HG02970 (cell line): ENCODE results near the gene DBH.

ENCODE experiments used
- ATAC-seq: cut with Tn5 transposase; IDR thresholded peaks from one replicate; pipeline ENCODE4 v1.9.1; 2021; ENCODE audit warnings: mild to moderate bottlenecking, moderate library complexity, moderate number of reproducible peaks; ENCODE audit not compliant: unreplicated experiment, low FRiP score

The DBH gene

DNA sequence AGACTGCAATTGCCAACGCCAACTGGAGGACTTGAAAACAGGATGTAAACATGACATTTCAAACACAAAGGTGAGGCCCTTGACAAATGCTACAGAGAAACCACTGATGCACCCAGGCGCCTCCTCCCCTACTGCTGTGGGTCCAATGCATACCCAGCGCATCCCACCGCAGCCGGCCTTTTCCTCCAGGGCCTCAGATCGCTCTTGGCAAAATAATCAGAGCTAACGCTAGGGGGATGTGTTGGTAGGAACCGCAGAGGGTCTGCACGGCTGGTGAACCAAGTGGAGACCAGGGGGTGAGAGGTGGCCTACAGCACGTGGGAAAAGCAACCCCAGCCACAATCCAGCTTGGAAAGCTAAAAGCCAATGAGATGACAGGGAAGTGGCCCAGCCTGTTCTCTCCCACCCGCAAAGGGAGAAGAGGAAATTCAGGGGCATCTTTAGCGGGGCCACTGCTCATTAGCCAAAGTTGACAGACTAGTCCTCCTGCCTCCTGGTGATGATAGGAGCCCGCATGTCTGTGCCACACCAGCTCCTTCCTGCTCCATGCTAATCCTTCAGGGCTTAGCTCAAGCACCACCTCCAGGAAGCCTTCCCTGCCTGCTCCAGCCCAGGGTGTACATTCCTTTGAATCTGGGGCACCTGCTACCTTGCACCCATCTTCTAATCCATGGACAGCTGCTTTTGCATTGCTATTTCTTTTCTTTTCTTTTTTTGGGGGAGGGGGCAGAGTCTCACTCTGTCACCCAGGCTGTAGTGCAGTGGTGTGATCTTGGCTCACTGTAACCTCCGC is 32.8 kb upstream of the DBH start:
- ATAC-seq, result no peak

DNA sequence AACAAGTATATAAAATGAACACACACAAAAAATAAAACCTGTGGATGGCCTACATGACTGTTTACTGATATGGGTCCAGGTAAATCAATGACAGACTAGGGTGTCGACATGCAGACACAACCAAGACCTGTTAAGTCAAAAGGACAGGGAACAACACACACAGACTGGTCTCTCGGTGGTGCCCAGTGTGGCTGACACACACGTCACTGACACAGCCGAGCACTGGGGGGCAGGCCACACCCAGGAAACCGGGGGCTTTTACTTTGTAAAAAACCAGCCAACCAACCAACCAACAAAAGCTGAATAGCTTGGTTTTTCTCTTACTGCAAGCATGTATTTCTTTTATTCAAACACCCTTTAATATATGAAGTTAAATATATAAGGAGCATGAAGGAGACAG is 31.9 kb upstream of the DBH start:
- ATAC-seq, result no peak

DNA sequence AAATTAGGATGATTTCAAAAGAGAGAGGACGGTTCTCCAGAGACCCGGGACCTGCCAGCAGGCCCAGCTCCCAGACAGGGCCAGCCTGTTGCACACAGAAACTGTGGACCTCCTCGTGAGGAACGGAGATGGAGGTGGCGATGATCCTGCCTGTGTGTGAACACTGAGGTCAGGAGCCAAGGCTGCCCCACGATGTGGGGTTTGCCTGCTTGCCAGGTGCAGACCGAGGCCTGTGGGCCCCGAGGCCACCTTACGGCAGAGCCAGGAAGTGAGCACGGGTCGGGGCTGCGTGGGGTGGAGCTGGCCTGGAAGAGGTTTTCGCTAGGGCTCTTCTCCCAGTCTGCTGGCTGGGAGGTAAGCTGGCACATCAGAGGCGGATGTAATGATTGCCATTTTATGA is 31.3 kb upstream of the DBH start:
- ATAC-seq, result no peak

DNA sequence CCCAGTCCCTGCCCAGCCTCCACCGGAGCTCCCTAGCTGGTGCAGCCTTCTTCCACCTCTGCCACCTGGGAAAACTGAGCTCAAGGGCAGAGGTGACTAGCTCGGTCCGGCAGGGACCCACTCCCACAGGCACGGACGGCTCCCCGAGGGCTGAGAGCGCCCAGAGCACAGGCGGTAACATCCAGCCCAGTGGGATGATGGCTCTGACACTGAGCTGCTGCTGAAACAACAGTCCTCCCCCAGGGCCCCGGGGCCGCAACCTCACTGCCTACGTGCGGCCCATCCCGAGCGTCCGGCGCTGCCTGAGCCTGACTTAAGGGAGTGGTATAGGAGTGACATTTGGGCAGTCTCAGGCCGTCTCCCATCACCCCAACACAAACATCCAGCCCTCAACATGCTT is 30.7 kb upstream of the DBH start:
- no peak for ATAC-seq

DNA sequence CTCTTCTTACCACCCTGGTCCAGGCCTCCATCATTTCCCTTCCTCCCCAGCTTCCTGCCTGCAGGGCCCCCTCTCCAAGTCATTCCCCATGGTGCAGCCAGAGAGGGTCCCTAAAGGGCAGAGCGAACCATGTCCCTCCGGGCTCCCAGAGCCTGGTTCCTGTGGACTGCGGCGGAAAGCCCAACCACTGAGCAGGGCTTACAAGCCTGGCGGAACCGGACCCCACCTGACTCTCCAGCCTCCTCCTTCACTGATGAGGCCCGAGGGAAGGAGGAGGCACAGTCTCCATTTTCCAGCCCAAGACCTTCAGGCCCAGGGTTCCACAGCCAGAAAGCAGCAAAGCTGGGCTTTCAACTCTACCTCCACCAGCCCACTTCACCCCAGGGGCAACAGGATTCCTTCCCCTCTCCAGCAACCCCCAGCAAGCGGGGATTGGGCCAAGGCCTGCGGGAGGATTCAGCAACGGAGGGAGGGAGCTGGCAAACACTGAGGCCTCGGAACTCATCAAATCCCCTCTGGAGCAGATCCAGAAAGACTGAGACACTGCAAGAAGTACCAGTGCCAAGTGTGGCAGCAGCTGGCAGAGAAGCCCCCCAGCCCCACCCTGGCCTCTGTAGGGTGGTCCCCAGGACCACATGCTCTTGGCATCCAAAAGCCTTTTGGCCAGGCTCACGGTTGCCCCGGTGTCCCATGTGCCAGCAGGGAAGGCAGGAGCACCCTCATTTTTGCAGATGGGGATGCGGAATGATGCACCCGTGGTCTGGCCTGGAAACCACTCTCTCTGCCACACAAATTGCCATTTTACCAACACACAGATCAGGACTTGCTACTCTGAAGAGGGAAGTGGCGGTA is 30.1 kb upstream of the DBH start:
- ATAC-seq, result no peak

DNA sequence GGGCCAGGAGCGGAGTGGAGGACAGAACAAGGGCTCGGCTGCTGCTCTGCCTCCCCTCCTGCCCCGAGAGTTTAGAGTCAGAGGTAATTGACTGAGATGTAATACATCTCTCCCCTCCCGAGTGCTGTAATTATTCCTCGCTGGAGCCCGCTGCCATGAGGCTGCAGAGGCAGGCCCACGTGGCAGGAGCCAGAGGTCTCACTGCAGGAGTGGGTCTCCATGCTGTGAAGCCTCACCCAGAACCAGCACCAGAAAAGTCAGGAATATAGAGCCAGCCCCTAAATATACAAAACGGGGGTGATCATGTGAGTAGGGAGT is 29.5 kb upstream of the DBH start:
- no peak for ATAC-seq

DNA sequence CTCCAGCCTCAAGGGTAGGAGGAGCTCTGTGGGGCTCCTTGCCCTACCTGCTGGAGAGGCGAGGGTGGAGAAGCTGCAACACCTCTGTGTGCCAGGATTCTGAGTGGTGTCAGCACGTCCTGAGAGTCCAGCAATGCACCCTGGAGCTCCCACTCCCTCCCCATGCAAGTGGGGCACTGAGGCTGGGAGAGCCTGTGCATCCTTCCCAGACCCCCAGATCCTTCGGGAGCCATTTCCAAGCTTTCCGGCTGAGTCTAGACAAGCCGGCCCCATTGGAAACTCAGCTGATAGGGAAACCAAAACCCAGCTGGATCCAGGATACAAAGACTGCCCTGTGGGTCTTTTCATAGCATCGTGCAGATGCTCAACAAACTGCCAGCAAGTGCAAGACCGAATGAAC is 28.8 kb upstream of the DBH start:
- no peak for ATAC-seq

DNA sequence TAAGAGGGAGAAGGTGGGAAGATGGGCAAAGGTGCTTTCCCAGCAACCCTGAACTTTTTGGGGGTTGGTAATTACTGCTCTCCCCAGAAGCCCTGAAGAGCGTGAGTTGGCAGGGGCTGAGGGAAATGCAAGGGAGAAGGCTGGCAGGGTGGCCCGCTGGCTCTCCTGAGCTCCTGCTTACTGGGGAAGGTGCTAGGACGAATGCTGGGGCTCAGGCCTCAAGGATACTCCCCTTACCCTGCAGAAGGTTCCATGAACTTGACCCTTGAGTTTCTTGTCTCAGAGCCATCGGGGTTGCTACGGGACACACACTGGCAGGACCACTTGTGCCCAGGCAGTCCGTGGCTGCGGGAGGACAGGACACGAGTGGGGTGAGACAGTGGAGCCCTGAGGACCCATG is 28.2 kb upstream of the DBH start:
- ATAC-seq, result no peak

DNA sequence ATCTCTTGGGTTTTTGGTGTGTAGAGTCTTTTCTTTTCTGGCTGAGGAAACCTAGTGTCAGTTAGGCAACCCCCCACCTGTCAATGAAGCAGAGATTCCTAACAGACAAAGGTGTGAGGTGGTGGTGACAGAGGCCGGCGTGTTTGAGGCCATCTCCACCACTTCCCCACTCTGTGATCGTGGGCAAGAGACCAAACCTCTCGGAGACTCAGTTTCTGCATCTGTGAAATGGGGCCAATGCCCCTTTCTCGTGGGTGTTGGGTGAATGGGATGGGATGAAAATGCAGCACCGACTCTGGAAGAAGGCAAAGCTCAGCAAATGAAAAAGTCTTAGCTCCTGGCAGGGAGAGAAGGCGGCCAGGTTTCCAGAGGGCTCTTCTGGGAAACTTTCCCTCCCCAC is 27.8 kb upstream of the DBH start:
- ATAC-seq, result no peak

DNA sequence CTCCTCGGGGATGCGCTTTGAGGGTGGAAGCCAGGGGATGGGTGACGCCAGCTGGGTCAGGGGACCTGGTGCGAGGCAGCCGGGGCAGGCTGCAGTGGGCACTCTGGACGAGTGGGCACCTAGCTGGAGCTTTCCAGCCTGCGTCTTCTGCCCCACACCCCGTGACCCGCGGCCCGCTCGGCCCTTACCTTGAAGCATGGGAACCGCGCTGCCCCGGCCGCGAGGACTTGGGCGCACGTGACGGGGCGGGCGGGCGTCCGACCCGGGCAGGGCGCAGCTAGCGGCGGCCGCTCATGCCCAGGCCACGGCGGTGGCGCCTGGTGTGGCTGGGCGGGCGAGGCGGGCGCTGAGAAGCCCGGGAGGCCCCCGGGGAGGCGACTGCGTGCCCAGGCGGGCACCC is 27.3 kb upstream of the DBH start:
- ATAC-seq, result no peak

DNA sequence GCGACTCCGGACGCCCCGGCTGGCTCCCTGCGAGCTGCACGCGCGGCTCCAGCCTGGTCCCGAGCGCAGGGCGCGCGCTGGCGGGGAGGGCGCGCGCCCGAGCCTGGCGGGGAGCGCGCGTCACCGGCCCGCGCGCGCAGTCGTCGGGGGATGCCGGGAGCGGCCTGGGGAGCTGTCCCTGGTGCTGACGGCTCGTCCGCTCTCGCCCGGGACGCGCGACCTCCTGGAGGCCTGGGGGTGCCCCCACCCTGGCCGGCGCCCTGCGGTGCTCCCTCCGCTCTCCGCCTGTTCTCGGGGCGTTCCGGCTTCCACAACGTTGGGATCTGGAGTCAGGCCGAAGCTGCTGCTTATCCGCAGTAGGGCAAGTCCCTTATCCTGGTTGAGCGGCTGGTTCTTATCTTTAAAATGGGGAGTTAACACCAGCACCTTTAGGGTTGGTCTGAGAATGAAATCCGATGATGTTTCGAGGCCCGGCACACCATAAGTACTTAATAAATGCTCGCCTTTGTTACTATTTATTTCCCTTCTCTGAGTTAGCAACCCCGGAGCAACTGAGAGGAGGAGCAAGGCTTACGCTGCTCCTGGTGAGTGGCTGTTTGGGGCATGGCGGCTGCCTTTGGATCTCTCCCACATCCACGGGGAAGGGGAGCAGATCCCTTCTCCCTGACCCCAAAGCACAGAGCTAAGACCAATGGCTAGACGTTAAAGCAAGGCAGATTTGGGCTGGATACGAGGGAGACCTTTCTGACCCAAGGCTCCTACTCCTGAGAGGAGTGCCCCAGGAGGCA is 26.7 kb upstream of the DBH start, which contains the start of gene FAM163B:
FAM163B (minus strand) TSS at position 79 of the 788 bp plus-strand sequence. CDS start 29,166 bp downstream, outside the sequence.
- ATAC-seq, result no peak

DNA sequence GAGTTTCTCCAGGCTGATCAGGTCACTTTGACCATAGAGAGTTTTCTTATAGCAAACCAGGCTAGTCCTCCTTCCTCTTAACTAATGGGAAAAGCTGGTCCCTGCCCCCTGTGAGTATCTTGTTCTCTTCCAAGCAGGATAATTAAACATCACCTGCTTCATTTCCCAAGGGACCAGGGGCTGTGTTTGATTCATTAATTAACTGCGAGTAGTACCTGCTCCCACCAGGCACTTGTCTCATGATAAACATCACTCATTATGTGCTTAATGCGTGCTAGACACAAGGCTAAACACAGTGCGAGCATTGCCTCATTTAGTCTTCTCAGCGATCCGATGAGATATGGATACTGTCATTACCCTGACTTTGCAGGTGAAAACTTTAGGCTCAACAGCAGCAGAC is 25.3 kb upstream of the DBH start:
- ATAC-seq, result no peak

DNA sequence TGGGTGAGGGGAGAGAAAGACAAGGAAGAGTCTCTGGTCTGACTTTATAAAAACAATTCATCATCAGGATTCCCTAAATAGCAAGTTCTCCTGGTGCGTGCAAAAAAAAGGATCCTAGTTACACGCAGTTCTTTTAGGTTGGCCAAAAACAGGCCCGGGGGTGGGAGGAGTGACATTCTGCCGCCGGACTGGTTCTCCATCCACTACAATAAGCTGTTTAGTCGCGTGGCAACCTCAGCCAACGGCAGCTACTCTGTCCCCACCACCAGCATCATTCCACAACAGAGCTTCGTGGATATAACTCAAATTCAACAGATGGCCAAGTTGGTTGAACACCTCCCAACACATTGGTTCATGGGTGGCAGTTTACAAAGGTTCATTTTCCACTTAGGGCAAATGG is 24.1 kb upstream of the DBH start:
- ATAC-seq, result no peak

DNA sequence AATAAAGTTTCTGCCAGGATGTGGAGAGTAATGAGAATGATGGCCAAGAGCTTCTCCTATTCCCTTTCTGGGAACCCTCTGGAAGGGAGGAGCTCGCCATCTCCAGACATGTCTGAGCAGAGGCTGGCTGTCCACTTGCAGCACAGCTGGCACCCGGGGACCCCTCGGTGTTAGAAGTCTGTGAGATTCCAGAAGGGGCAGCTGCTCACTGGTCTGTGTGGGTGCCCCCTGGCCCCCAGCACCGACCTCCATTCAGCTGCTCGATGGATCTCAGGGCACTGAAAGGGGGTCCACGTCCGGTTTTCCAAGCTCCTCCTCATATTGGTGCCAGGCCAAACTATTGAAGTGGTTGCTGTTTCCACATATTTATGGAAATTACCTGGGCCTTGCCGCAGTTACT is 23.3 kb upstream of the DBH start:
- no peak for ATAC-seq

DNA sequence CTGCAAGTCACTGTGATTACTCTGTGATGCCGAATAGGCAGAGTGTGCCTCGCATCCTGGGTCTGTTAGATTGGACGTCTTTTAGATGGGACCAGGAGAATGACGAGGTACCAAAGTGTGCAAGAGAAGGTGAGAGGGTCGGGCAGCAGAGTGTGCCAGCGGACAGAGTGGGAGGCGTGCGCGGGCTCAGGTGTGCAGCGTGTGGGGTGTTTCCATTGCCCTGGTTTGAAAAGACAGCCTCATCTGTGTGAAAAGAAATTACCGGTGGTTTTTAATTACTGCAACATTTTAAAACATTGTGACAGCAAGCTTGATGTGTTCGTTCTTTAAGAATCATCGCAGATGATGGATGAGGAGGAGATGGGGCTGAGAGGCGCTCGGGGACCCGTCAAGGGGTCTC is 22.7 kb upstream of the DBH start:
- no peak for ATAC-seq

DNA sequence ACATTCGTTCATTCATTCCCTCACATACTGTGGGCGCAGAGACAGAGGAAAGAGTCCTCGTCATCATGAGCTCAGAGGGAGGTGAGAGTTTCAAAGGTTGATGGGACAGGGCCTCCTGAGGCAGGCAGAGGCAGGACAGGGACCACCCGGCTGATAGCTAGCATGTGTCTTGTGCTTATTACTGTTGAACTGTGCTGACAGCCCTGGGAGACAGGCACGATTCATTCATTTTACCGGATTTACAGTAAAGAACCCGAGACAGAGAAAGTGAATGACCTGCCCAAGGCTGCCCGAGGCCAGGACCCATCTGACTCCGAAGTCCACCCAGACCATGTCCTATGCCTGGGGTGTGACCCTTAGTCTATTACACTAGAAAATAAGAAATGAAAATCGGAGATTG is 22.1 kb upstream of the DBH start:
- no peak for ATAC-seq

DNA sequence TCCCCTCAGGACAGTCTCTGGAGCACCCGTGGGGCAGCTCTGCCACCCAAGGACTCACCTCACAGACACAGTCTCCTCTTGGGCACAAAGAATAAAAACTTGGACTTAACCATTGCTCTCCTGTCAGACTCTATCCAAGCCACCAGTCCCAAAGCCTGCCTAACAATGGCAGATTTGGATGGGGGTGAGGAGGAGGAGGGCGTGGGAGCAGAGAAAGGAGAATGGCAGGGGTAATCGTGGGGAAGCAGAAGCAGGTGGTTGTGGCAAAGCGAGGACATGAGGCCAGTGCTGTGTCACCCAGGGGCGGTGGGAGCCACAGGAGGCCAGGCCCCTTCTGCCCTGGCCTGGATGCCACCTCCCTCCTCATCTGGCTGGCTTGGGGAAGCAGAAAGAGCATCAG is 21.5 kb upstream of the DBH start:
- no peak for ATAC-seq

DNA sequence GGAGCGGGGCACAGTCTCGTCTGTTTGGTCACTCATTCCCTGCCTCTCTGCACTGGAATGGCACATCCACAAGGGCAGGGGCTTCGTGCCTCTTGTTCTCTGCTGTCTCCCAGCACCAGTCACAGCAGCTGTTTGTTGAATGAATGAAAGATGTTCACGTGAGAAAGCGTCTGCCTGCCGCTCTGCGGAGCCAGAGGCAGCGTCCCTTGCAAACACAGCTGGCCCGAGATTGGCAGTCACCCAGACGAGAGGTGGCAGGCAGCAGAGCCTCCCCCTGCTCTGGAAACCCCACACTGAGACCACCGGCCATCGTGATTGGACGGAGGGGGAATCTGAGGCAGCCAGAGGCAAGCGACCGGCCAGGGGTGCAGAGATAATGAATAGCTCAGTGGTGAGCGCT is 21.0 kb upstream of the DBH start:
- no peak for ATAC-seq

DNA sequence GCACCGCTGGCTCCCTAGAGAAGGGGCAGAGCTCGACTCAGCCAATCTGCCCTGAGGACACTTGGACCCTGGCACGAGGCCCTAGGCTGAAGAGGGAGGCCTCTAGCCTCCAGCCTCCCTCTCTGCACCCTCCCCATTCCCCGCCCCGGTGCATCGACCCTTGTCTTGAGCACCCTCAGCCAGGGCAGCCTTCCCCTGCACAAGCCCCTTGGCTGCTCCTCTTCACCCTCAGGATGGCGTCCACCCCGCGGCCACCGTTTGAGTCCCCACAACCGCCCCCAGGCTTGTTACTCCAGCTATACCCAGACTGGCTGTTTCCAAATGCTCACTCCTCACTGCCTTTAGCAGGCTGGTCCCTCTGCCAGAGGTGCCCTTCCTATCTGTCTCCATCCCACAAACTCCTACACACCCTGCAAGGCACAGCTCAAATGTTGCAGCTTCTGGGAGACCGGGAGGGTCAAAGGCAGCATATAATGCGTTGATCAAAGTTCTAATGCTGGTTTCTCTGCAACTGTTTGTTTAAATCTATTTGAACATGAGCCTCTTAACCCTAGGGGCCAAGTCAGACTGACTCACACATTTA is 20.5 kb upstream of the DBH start:
- ATAC-seq, result no peak

DNA sequence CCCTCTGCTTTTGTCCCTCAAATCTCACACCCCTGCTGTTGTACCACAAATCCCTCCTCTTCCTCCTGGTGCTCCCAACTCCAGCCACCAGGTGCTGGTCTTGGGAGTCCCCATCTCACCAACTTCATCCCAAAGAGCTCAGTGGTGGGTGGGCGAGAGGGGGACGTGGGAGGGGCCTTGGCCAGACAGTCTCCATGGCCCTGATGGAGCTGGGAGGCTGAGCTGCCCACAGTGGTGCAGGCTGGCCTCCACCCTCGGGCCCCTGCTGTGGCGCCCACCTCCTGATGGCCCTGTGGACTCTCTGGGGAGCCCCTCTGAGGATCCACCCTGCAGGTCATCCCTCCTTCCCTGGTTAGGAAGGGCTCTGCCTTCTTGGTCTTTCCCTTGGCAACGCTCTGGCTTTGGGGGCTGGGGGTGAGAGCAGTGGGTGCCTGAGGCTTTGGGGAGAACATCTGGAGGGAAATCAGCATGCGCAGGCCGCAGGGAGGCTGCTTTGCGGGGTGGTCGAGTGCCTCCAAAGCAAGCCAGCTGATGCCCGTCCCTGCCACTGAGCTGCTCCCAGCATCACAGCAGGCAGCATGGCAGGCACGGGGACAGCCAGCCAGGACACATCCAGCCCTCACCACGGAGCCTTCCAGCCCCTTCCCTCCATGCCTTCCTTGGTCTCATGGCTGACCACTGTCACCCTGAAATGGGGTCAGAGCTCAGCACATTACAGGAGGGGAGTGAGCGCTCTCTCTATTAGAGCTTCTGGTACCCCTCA is 19.3 kb upstream of the DBH start:
- no peak for ATAC-seq
